Activated naive CD4-positive, alpha-beta T cell (primary cell): Measurements from ENCODE around the gene SLC24A3.

ENCODE experiments used
- DNase-seq, 4 experiments: peaks; one replicate each; lab custom pipeline; 2025; lab: John Stamatoyannopoulos, UW

SLC24A3 gene

DNA sequence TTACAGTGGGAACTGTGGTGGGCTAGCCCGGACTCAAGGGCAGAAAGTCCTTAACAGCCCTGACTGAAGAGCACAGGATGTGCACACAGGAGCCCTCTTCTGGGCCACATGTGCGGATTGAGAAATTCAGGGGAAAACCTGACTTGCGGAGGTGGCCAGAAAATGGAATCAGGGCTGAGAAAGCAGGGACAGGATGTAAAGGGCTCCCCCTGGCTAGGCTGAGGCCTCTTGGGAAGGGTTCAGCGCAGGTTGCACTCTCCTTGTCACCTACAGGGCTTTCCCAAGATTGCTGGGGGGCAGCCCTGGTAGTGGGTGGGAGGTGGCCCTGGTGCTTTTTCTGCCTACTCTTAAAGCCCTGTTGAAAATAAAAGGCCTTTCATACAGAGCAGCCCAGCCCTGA, 251.2 kb downstream of the SLC24A3 start:
- DNase-seq: no peak

DNA sequence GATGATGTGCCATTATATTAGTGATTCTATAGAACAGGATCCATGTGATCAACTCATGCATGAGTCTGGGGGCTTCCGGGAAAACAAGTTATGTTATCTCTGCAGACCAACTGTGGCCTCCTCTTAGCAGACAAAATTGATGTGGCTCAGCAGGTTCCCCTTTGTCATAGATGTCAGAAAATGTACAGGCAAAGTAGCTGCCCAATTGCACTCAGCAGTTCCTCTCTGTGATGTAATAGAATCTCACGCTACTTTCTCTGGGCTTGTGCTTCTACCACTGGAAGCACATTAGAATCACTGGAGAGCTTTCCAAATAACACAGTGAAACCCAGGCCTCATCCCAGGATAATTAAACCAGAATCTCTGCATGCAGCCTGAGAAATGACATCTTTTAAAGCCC, 253.1 kb downstream of the SLC24A3 start:
- DNase-seq: no peak

DNA sequence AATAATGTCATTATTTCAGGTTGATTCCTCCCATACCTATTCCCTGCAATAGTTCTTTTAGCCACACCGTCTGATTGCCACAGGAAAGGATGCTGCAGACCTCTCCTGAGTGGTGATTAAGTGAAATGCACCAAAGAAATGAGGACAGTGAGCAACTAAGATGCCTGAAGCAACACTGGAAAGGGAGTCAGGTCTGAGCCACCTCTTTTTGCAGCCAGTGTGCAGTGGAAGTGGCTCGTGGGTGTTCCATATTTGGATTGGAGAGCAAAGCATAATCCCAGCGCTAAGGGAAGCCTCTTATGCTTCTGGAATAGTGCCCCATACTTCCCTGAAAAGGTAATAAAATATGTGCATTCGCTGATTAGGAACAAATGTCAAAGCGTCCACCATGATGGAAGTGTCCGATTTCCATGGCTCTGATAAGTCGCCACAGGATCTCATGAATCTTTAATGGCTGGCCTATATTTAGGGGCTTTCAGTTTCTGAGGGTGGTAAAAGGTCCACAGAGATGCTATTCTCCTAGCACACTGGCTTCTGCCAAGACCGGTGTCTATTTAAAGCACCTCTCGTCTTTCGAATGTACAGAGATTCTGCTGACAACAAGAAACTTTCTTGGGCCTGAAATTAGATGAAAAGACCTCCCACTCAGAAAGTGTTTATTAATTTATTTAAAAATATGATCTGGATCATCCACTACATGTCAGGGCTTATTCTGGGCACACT, 253.9 kb downstream of the SLC24A3 start:
- no peak for DNase-seq

DNA sequence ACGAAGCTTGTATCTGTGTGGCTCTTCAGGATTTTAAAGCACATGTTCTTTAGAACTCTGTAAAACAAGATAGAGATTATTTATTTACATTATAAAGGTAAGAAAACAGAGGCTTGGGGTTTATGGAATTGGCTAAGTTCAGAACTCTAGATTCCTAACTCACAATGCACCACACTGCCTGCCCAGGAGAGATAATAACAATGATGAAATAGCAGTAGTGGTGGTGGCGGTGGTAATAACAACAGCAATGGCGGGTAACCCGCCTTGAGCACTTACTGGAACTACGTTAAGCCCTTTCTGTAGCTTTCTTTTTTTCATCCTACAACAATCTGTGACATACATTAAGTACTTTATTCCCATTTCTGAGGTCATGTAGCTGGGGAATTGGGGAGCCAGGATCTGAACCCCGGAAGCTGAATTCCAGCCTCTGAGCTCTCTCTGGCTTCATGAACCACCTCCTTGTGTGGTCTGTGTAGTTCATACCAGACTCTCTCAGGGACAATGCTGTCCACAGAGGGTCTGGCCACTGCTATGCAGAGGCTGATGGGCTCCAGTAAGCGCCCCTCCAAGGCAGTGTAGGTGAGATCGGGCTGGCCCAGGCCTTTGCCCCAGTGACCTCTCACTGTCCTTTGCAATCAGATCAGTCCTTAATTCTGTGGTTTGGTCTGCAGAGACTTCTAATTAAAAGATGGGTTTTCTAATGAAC, 260.9 kb downstream of the SLC24A3 start:
- no peak for DNase-seq

DNA sequence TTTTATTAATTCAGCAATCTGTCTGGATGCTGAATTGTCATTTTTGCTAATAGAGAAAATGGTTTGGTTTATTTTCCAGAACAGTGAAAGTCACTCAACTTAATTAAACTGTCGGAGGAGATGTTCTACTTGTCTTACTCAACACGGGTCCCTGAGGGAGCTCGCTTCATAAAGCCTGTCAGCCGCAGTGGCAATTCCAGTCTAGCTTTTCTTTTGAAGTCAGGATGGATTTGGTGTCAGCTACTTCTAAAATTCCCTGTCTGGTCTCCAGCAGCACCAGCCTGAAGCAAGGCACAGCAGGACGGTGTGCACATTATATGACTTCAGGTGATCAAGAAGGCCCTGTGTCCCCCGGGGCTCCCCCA, 261.5 kb downstream of the SLC24A3 start:
- no peak for DNase-seq

DNA sequence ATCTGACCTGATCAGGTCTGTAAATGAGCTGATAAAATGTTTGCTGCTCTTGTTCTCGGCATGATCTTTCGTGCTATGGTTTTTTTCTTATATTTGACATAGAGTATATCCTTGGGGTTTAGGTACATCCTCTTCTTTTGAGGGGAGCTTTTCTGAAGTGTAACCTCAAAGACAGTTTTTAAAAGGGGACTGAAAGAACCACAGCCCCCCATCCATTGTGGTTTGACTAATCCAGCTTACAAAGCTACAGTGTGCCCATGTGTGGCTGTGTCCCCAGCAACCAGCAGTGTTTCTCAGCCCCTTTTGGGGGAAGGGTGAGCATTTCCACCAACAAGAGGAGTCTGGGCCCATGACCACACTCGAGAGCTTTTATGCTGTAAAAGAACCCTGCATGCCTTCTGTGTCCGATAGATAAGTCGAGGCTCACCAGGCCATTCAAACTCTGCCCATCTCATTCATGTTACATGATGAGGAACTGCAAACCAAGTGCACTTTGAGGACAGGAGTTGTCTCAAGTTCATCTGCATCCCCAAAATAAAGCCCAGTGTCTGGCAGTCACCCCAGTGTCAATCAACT, 266.0 kb downstream of the SLC24A3 start:
- DNase-seq: no peak

DNA sequence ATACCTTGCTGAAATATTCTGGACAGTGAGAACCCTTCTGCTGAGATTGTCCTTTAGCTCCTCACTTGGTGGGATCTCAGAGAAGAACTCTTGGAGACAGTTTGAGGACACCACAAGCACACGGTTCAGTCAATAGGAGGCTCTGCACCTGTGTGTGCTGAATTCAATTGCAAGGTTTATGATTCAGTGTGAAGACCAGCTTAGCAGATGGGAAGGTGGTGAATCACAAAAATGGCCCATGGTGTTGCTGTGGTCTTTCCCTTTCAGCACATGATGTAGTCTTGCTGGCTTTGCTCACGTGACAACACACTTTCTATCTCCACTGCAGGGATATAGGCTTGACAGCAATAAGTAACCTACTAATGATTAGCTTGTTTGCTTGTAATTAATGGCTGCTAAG, 270.3 kb downstream of the SLC24A3 start:
- DNase-seq: no peak

DNA sequence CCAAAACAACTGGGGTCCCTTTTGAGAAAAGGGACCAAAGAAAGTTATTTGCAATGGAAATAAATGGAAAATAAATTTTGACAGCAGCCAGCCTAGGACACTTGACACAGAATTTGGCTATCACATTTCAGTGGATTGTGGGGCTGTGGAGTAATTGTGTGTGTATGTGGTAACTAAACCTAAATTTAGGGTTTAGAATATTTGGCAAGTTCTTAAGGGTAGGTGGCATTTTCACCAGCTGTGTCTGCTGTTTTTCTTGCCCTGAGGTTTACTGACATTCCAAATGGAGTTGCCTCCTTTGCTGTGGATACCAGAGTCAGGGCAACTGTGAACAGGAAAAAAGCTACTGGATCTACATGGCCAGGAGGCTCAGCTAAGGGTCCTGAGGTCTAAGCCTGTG, 270.9 kb downstream of the SLC24A3 start:
- no peak for DNase-seq

DNA sequence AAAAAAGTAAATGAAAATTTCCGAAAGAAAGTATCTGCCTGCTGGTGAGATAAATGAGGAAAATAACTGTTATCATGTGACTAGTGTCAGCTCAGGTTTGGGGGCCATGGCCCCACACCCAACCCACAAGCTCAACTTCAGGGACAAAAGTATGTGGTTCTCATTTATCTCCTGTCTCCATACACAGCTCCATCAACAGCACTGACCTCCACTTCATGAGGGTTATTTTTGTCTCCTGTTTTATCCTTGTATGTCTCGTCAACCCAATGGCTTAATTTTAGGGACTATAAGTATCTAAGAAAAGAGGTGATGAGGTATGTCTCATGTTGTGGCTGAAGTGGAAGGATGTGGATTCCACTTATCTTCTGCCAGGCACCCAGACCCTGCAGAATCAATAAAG, 274.0 kb downstream of the SLC24A3 start:
- no peak for DNase-seq

DNA sequence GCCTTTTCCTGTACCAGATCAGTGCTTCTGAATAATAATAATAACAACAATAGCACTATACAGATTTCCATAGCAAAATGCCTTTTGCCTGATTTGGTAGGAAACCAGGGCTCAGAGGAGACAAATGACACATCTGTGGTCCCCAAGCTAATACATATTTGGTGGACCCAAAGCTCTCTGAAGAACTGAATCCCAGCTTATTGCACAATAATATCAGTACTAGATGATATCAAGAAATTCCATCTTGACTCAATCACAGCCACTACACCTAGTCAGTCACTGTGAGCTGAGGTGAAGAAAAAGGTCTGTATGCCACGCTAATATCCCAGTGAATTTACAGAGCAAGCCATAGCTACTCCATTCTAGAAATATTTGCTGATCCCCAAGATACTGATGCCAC, 275.0 kb downstream of the SLC24A3 start:
- no peak for DNase-seq

DNA sequence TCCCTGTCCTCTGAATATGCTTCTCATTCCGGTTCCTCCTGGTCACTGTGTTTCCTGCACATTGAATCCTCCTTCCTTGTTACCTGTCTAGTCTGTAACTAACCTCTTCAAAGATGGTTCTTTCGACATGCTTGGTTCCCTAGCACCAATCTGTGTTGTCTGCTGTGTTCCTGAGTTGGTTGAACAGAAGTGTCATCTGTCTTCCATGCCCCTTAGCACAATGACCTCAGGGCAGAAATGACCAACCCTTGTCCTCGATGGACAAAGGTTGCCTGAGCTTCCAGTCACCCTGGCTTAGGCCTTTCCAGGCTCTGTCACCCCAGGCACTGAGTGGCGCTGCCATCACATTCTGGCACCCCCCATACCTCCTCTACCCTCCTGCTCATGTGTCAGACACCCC, 278.8 kb downstream of the SLC24A3 start:
- no peak for DNase-seq

DNA sequence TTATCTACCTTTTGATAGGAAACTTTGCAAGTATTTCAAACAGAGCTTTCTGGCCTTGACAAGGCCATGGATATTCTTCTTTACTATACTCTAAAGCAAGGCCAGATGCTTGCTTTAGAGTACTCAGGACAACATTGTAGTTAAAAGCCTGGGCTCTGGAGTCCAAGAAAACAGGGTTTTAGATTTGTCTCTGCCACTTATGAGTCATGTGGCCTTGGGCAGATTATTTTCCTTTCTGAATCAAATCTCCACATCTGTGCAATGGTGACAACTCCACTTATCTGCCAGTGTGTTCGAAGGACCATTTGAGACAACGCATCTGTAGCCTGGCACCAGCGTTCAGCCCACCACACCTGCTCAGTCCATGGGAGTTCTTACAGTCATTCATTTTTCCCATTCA, 279.7 kb downstream of the SLC24A3 start:
- no peak for DNase-seq

DNA sequence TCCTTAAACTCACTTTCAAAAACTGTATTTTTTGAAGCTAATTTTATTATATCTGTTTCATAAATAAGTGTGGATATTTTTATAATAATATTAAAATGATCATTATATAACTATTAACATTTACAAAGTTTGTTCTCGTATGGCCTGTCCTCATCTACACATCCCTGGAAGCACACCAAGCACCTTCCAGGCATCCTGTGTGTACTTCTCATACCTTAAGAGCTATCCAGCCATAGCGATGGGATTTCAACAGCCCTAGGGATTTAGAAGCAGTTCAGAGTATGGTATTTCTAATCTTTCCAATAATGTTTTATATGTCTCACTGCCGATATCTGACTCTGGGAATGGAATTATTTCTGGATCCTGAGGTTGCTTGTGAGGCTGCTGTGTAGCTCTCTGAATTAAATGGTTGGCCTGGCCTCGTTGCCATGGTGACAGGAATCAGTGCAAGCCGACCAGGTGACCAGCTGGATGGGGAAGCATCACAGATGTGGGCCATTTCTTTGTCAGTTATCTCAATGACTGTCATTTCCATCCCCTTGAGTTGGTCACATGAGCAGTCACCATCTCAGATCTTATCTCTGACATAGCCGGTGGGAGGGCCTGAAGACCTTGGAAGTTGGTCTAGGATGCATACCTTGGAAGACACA, 280.4 kb downstream of the SLC24A3 start:
- no peak for DNase-seq

DNA sequence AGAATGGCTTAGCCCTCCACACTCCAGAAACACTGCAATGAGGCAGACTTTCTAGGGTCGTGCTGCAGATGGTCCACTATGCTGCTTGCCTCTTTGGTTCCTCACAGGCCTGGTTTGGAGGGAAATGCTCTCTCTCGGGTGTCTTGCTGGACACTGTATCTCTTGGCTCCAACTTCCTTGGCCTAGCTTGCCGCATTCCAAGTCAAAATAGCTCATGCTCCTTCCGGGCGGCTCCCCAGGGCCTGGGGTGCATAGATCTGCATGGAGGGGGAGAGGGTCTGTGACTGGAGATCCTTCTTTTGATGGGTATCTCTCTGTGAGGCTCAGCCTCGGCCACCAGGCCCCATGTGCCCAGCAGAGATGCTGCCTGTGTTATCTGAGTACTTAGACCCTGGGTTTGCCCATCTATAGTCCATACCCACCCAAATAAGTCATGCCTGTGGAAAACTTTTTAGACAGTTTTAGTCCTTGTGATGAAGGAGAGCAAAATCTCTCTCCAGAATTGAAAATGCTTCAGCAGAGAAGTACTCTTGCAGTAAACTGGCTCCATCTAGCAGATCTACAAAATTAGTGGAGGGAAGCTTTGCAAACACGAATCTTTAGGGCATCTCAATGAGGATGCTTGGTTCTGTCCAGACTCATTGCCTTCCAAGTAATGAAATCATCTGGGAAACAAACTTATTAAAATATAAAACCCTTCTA, 281.5 kb downstream of the SLC24A3 start:
- DNase-seq: no peak

DNA sequence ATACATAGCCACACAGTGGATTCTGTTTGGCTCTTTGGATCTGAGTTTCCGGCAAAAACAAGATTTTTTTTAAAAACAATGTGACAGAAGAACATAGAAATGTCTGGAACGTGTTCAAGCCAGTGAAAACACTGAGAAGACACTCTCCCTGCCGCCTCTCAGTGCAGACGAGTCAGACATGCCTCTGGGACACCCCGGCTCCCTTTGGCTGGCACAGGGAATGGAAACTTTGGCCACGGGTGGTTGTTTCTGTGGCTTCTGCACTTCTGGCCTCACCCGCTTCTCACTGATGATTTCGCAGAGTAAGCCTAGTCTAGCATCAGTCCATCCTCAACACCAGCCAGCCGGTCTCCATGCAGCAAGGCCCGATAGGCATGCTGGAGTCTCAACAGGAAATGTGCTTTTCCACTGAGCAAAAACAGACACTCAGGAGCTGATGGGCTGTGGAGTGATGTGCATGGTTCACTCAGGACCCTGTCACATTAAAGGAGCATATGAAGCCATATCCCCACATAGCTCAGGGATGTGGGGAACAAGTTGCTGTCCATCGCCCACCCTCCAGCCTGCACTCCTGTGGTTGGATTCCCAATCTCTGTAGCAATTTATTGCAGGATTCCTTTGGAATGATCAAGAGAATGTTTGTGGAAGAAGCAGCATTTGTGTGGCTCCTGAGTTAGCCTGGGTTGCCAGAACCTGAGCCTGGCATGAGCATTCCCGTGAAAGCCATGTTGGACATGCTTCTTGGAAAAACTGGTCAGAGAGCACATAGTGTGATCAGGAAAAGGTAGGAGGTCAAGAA, 283.7 kb downstream of the SLC24A3 start:
- DNase-seq: no peak

DNA sequence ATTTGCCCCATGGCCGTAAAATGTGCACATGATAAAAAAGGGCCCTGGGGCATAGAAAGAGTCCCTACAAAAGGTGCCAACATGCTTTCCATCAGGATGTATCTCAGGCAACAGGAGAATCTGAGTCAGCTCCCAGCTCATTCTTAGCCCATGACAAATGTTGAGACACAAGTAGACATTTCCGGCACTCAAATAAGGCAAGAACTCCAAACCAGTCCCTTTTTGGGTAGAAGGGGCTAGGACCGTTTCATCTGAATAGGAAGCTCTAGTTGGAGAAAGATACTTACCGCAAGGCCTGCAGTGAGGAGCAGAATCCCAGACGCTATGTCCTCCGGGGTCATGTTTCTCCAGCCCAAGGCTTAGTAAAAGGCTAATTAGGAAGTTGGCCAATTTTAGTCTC, 284.6 kb downstream of the SLC24A3 start:
- DNase-seq: no peak

DNA sequence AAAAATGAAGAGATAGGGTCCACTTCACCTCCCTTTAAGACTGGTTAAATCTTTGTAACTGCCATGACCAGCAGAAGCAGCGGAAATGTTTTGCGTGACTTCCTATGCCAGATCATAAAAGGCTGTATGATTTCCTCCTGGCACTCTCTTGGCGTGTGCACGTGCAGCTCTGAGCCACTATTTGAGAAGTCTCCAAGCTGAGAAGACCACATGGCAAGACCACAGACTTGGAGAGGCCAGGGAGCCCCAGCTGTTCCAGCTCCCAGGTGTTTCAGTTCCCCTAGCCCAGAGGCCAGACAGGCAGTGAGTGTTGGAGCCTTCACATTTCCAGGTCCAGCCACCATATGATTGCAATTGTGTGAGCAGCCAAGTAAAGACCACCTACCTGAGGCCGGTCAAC, 286.3 kb downstream of the SLC24A3 start:
- no peak for DNase-seq

DNA sequence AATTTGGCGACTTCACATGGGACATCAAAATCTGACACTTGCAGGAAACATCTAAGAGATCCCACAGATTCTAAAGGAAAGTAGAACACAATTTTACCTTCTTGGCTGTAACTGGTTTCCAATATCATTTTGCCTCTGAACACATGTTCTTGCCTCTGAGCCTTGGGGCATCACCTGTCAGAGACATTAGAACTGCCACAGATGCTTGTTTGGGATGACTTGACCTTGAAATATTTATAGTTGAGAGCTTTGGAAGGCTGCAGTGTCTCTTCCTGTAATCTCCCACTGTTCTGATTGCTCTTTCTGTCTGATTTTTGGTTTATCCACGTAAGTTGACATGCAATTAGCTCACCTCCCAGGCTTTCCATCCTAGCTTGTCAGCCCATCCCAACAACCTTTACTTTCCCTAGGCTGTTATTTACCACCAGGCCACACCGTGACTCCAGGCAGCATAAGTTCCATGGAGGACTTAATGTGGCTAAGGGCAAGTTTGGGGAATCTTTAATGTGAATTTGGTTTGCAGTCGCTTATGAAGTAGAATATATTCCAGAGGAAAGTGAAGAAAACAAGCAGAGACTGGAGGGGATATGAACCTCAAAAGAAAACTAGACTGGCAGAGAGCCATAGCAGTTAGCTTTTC, 289.2 kb downstream of the SLC24A3 start:
- DNase-seq: no peak

DNA sequence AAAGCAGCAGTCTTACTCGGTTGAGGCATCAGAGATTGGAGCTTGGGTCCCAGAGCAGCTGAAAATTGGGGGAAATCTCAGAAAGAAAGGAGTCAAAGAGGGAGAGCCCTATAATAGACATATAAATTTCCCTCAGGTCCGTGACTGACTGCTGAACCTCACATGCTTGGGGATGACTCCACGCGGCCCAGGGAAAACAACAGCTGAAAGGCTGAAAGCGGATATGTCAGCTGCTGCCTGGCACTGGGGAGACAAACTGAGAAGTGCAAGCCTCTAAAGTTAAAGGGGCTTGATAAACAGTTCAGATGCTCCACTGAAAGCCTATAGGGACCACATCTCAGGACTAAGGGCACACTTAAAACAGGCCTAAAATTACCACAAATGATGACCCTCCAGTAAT, 289.7 kb downstream of the SLC24A3 start:
- DNase-seq: no peak

DNA sequence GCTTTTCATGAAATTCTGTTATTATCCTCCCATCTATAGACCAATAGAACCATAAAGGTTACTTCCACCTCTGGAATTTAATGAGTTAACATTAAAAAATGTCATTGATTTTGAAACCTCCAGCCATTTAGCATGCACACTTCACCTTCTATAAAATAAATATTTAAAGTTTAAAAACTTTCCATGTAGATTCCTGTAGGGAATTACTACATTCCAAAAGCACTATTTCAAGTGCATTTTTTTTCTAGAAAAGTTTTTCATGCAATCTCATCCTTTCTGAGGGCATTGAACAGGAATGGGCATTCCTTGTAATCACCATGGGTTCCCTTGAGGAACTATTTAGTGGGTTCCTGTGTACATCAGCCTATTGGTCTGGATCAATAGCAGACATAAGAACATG, 291.8 kb downstream of the SLC24A3 start:
- no peak for DNase-seq

DNA sequence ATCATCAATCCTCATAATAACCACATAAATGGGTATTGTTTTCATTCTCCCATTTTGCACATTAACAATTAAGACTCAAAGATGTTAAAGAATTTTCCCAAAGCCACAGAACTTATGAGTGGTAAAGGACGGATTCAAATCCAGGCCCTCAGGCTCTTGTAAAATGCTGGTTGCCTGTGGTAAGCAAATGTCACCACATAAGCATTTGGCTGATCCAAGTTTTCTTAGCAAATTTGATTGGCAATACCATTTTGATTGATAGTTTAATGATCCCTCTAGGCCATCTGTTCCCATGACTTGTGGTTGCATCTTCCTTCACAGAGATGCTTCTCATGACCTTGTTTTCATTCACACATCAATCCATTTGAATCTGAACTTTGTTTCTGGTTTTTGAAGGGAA, 293.6 kb downstream of the SLC24A3 start:
- DNase-seq: no peak
